DND-41 (cell line): ENCODE measurements around the gene LYZL1.

Experiments used
- EZH2 ChIP-seq: IDR thresholded peaks from 3 replicates; pipeline ENCODE4 v1.6.1; 2012; ENCODE audit warnings: borderline replicate concordance, low read depth, mild to moderate bottlenecking, moderate library complexity, low read length, inconsistent platforms; ENCODE audit not compliant: severe bottlenecking
- TF ChIP-seq, protein P1 (sequence below): IDR thresholded peaks from 2 replicates; pipeline ENCODE4 v1.5.1; 2012; ENCODE audit warnings: borderline replicate concordance, low read length, moderate library complexity, mild to moderate bottlenecking; ENCODE audit not compliant: poor library complexity, severe bottlenecking; ENCODE audit errors: extremely low read depth

DNA sequence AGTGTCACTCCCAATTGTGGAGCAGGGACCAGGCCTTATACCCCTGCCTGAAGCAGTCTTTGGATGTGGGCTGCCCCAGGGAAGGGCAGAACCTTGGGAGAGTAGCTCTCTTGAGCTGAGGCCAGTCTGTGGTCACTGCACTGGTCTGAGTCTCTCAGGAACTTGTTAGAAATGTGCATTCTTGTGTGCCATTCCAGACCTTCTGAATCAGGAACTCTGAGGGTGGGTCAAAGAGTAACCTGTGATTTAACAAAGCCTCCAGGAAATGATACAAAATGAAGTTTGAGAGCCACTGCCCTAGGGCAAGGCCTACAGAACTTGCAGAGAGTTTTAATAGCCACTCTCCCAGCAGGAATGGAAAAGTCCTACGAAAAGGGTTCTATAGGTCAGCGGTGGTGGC lies 68.1 kb downstream of the LYZL1 start:
- TF ChIP-seq, protein P1, sequence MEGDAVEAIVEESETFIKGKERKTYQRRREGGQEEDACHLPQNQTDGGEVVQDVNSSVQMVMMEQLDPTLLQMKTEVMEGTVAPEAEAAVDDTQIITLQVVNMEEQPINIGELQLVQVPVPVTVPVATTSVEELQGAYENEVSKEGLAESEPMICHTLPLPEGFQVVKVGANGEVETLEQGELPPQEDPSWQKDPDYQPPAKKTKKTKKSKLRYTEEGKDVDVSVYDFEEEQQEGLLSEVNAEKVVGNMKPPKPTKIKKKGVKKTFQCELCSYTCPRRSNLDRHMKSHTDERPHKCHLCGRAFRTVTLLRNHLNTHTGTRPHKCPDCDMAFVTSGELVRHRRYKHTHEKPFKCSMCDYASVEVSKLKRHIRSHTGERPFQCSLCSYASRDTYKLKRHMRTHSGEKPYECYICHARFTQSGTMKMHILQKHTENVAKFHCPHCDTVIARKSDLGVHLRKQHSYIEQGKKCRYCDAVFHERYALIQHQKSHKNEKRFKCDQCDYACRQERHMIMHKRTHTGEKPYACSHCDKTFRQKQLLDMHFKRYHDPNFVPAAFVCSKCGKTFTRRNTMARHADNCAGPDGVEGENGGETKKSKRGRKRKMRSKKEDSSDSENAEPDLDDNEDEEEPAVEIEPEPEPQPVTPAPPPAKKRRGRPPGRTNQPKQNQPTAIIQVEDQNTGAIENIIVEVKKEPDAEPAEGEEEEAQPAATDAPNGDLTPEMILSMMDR: no peak
- TF ChIP-seq EZH2: no peak
